Adipose tissue (tissue), 3 donors: ENCODE measurements around the gene TRIML2. TPM values are rescaled to one million over a fixed set of nuclear protein-coding genes. Genes with fewer than 3 reads are reported as not detected.
"Not testable (repeated sequence)": the region's sequence is repeated elsewhere in the genome, so short reads cannot be mapped to it uniquely, and the experiment has no call there.

Experiments used
- H3K27ac ChIP-seq: one replicate; pipeline ENCODE4 v1.5.1; 2013; ENCODE audit warnings: low read depth, low read length
- WGBS, 3 donors: extraction: QIAGEN DNeasy Blood & Tissue Kit; methylation state at CpG; one replicate each; pipeline ENCODE4 v1.1.7; 2013; 5-methylcytosine and 5-hydroxymethylcytosine counted together
- polyA plus RNA-seq, 3 donors: library from polyadenylated mRNA; stranded (reverse); fragments of 200-250 nt; gene quantifications; one replicate each; pipeline ENCODE4 v1.2.3, GENCODE V29; 2013
- donor health status: healthy with polysubstance abuse.
- donor health status: Bipolar disorder and iron deficiency.
- donor health status: healthy.

Gene TRIML2
- polyA plus RNA-seq, 3 donors = 0.06 to 0.34 TPM; not detected in 1

GRCh38 chr4:188110741-188111471 is 1.5 kb upstream of the TRIML2 start:
- H3K27ac ChIP-seq = no peak overlapping the region
- whole genome bisulfite sequencing, 3 donors = 65 to 68% (median 66%) methylated on average over 7 of the region's 7 CpGs

- WGBS, 3 donors = 27 to 43% (median 35%) methylated on average over 3 of the region's 3 CpGs
- H3K27ac ChIP-seq = no peak overlapping the region
Observed at GRCh38 chr4:188110036-188110435, 633 bp upstream of the TRIML2 start.

- WGBS, 3 donors = 39 to 55% (median 52%) methylated on average over 10 of the region's 10 CpGs
- H3K27ac ChIP-seq = no peak overlapping the region
Observed at GRCh38 chr4:188107931-188108843, 1.2 kb downstream of the TRIML2 start.

GRCh38 chr4:188106454-188106853 is 2.9 kb downstream of the TRIML2 start:
- WGBS, 3 donors = 96 to 97% (median 97%) methylated on average over 40 of the region's 40 CpGs
- H3K27ac ChIP-seq = no peak overlapping the region

- 79 to 92% (median 85%) methylated on average over 3 of the region's 3 CpGs for WGBS, 3 donors
Observed at GRCh38 chr4:188092824-188093223, 16.6 kb downstream of the TRIML2 start.

GRCh38 chr4:188086858-188087257 is 22.5 kb downstream of the TRIML2 start:
- no peak overlapping the region for H3K27ac ChIP-seq
- WGBS, 3 donors = 79 to 91% (median 82%) methylated on average over 6 of the region's 6 CpGs

More at GRCh38 chr4:188092824-188093223, 16.6 kb downstream of the TRIML2 start:
- no peak overlapping the region for H3K27ac ChIP-seq

GRCh38 chr4:188082796-188083195 is 26.6 kb downstream of the TRIML2 start:
- WGBS, 3 donors = 52 to 74% (median 63%) methylated on average over 3 of the region's 3 CpGs
- no peak overlapping the region for H3K27ac ChIP-seq

- 20 to 37% (median 33%) methylated on average over 1 of the region's 1 CpG for WGBS, 3 donors
Observed at GRCh38 chr4:188078116-188078515, 31.3 kb downstream of the TRIML2 start.

GRCh38 chr4:188076169-188076568 is 33.2 kb downstream of the TRIML2 start:
- H3K27ac ChIP-seq = no peak overlapping the region
- 68 to 94% (median 93%) methylated on average over 12 of the region's 12 CpGs for WGBS, 3 donors

More at GRCh38 chr4:188078116-188078515, 31.3 kb downstream of the TRIML2 start:
- no peak overlapping the region for H3K27ac ChIP-seq

- WGBS, 3 donors = 89 to 91% (median 89%) methylated on average over 14 of the region's 14 CpGs
- H3K27ac ChIP-seq = no peak overlapping the region
Observed at GRCh38 chr4:188061083-188061482, 48.3 kb downstream of the TRIML2 start.

GRCh38 chr4:188053302-188053701 is 56.1 kb downstream of the TRIML2 start:
- no peak overlapping the region for H3K27ac ChIP-seq
- 65 to 77% (median 73%) methylated on average over 9 of the region's 9 CpGs for WGBS, 3 donors

GRCh38 chr4:188046657-188047056 is 62.7 kb downstream of the TRIML2 start:
- H3K27ac ChIP-seq = no peak overlapping the region
- 39 to 76% (median 68%) methylated on average over 3 of the region's 3 CpGs for WGBS, 3 donors

- WGBS, 3 donors = 85 to 94% (median 92%) methylated on average over 10 of the region's 10 CpGs
- not testable (repeated sequence) for H3K27ac ChIP-seq
Observed at GRCh38 chr4:188045461-188045860, 63.9 kb downstream of the TRIML2 start.

GRCh38 chr4:188043154-188043553 is 66.2 kb downstream of the TRIML2 start:
- no peak overlapping the region for H3K27ac ChIP-seq
- WGBS, 3 donors = 88 to 94% (median 94%) methylated on average over 5 of the region's 5 CpGs

- WGBS, 3 donors = 56 to 75% (median 68%) methylated on average over 15 of the region's 15 CpGs
- H3K27ac ChIP-seq = no peak overlapping the region
Observed at GRCh38 chr4:188042191-188042590, 67.2 kb downstream of the TRIML2 start.

- no peak overlapping the region for H3K27ac ChIP-seq
- 78 to 82% (median 81%) methylated on average over 21 of the region's 21 CpGs for WGBS, 3 donors
Observed at GRCh38 chr4:188041721-188042120, 67.7 kb downstream of the TRIML2 start.
